ENCODE measurements around the gene MACF1. TPM values are rescaled to one million over a fixed set of nuclear protein-coding genes. Genes with fewer than 3 reads are reported as not detected.
A peak's percentile ranks its signal among the peaks of the same experiment; 100 is the strongest.

MACF1 gene
- total RNA-seq, 3 donors from 2014 or later = 279 to 350 (median 325) TPM

- intact Hi-C loops (cut with DNase I; ENCODE audit: low total_unique reads) = no loop called here
- Histone ChIP-seq H3K36me3 (no peaks in the 10 kb centered on the region), H3K4me1 (no peaks in the 10 kb centered on the region), H3K4me3 (no peak overlapping the region), H3K27me3 (no peaks in the 10 kb centered on the region), H3K27ac (no peak overlapping the region), H3K9me3 (no peaks in the 10 kb centered on the region)
- TF ChIP-seq POLR2AphosphoS5 (IDR thresholded peaks at IDR 0.05) (no peak), POLR2A (IDR thresholded peaks at IDR 0.05) (no peak), CTCF (IDR thresholded peaks at IDR 0.05) (no peak)
- DNase-seq (ENCODE audit: low spot score in 2 of 2) = no peak
These were observed 91.4 kb downstream of the MACF1 start for GRCh38 chr1:39295901-39296300.

GRCh38 chr1:39297551-39297950 is 93.1 kb downstream of the MACF1 start:
- Histone ChIP-seq H3K9me3 (no peaks in the 10 kb centered on the region), H3K27ac (peak overlapping the region in 1 of 2 donors; percentile 10), H3K4me1 (no peaks in the 10 kb centered on the region), H3K4me3 (no peak overlapping the region), H3K27me3 (no peaks in the 10 kb centered on the region), H3K36me3 (no peaks in the 10 kb centered on the region)
- intact Hi-C loops (cut with DNase I; ENCODE audit: low total_unique reads) = no loop called here
- DNase-seq (ENCODE audit: low spot score in 2 of 2) = no peak
- TF ChIP-seq CTCF (IDR thresholded peaks at IDR 0.05) (no peak), POLR2AphosphoS5 (IDR thresholded peaks at IDR 0.05) (no peak), POLR2A (IDR thresholded peaks at IDR 0.05) (no peak)

- intact Hi-C loops (cut with DNase I; ENCODE audit: low total_unique reads) = no loop called here
- no peak overlapping the region for H3K4me3 ChIP-seq
- no peaks in the 10 kb centered on the region for H3K4me1 ChIP-seq
- no peak overlapping the region for H3K27ac ChIP-seq
- TF ChIP-seq POLR2A (IDR thresholded peaks at IDR 0.05) (no peak), POLR2AphosphoS5 (IDR thresholded peaks at IDR 0.05) (no peak), CTCF (IDR thresholded peaks at IDR 0.05) (no peak)
- H3K9me3 ChIP-seq = no peaks in the 10 kb centered on the region
- no peaks in the 10 kb centered on the region for H3K27me3 ChIP-seq
- no peak for DNase-seq (ENCODE audit: low spot score in 2 of 2)
- no peaks in the 10 kb centered on the region for H3K36me3 ChIP-seq
These were observed 97.1 kb downstream of the MACF1 start for GRCh38 chr1:39301606-39302005.

- Histone ChIP-seq H3K4me1 (no peaks in the 10 kb centered on the region), H3K9me3 (no peaks in the 10 kb centered on the region), H3K36me3 (peaks cover under 1% of the 10 kb centered on the region), H3K27ac (no peak overlapping the region), H3K4me3 (no peak overlapping the region), H3K27me3 (no peaks in the 10 kb centered on the region)
- intact Hi-C loops (cut with DNase I; ENCODE audit: low total_unique reads) = no loop called here
- no peak for DNase-seq (ENCODE audit: low spot score in 2 of 2)
- no peak for TF ChIP-seq CTCF (IDR thresholded peaks at IDR 0.05)
- TF ChIP-seq POLR2A (IDR thresholded peaks at IDR 0.05) = no peak
- no peak for TF ChIP-seq POLR2AphosphoS5 (IDR thresholded peaks at IDR 0.05)
These were observed 101.1 kb downstream of the MACF1 start for GRCh38 chr1:39305555-39305954.

GRCh38 chr1:39310015-39310414 is 105.5 kb downstream of the MACF1 start:
- H3K27ac ChIP-seq = no peak overlapping the region
- no peak overlapping the region for H3K4me3 ChIP-seq
- no peak for DNase-seq (ENCODE audit: low spot score in 2 of 2)
- H3K9me3 ChIP-seq = no peaks in the 10 kb centered on the region
- no peaks in the 10 kb centered on the region for H3K4me1 ChIP-seq
- no peaks in the 10 kb centered on the region for H3K27me3 ChIP-seq
- no peak for TF ChIP-seq POLR2AphosphoS5 (IDR thresholded peaks at IDR 0.05)
- TF ChIP-seq POLR2A (IDR thresholded peaks at IDR 0.05) = no peak
- TF ChIP-seq CTCF (IDR thresholded peaks at IDR 0.05) = no peak
- H3K36me3 ChIP-seq = peaks cover 9% of the 10 kb centered on the region
- intact Hi-C loops (cut with DNase I; ENCODE audit: low total_unique reads) = no loop called here

All from breast epithelium (tissue), 4 donors.